Esophagus (tissue), 2 donors: Measurements from ENCODE around the gene SPDYE1. TPM values are rescaled to one million over a fixed set of nuclear protein-coding genes. Genes with fewer than 3 reads are reported as not detected.
"Not testable (repeated sequence)": the region's sequence is repeated elsewhere in the genome, so short reads cannot be mapped to it uniquely, and the experiment has no call there.

Source experiments
- H3K27ac ChIP-seq, 2 donors: one replicate each; pipeline ENCODE4 v1.5.1; 2013; ENCODE audit warnings: low read depth in 2 of 2, mild to moderate bottlenecking in 2 of 2, inconsistent platforms in 1 of 2, low read length in 1 of 2, moderate library complexity in 1 of 2
- H3K27me3 ChIP-seq, 2 donors: one replicate each; pipeline ENCODE4 v1.6.1; 2013; ENCODE audit warnings: low read length in 2 of 2, control low read depth in 1 of 2, mild to moderate bottlenecking in 1 of 2; ENCODE audit not compliant: insufficient read depth in 2 of 2, control insufficient read depth in 1 of 2
- H3K36me3 ChIP-seq, 2 donors: one replicate each; pipeline ENCODE4 v1.6.1; 2013; ENCODE audit warnings: low read length in 1 of 2; ENCODE audit not compliant: control insufficient read depth in 2 of 2, insufficient read depth in 2 of 2
- H3K4me1 ChIP-seq, 2 donors: one replicate each; pipeline ENCODE4 v1.6.1; 2013; ENCODE audit warnings: low read length in 1 of 2; ENCODE audit not compliant: control insufficient read depth in 2 of 2, insufficient read depth in 2 of 2
- H3K4me3 ChIP-seq, 2 donors: one replicate each; pipeline ENCODE4 v1.5.1; 2013; ENCODE audit warnings: low read length in 2 of 2, mild to moderate bottlenecking in 2 of 2, low read depth in 1 of 2, moderate library complexity in 1 of 2
- H3K9me3 ChIP-seq, 2 donors: one replicate each; pipeline ENCODE4 v1.6.1; 2013; ENCODE audit warnings: mild to moderate bottlenecking in 2 of 2, low read depth in 1 of 2, low read length in 1 of 2, moderate library complexity in 1 of 2; ENCODE audit not compliant: control insufficient read depth in 2 of 2, insufficient read depth in 1 of 2
- WGBS, 2 donors: extraction: QIAGEN DNeasy Blood & Tissue Kit; methylation state at CpG; one replicate each; pipeline ENCODE4 v1.1.7; 2013; 5-methylcytosine and 5-hydroxymethylcytosine counted together
- polyA plus RNA-seq, 2 donors: library from polyadenylated mRNA; stranded (reverse); fragments of 200-250 nt; gene quantifications; one replicate each; pipeline ENCODE4 v1.2.3, GENCODE V29; 2013
- donor health status: healthy with polysubstance abuse.
- donor health status: Bipolar disorder and iron deficiency.

SPDYE1 gene
- polyA plus RNA-seq, 2 donors: 0.01 TPM; not detected in 1

- 38 to 54% methylated on average over 11 to 12 of the region's 12 CpGs for WGBS, 2 donors
- peak overlapping the region; percentile 29 to 39 for H3K4me3 ChIP-seq
- H3K27ac ChIP-seq: peak overlapping the region; percentile 73 to 92
- H3K27me3 ChIP-seq, H3K4me1 ChIP-seq, H3K9me3 ChIP-seq, H3K36me3 ChIP-seq: not testable (repeated sequence)
These were observed 7.6 kb upstream of the SPDYE1 start for GRCh38 chr7:43990011-43990585.

GRCh38 chr7:43990829-43991228, 6.9 kb upstream of the SPDYE1 start:
- not testable (repeated sequence) for H3K27me3 ChIP-seq, H3K4me3 ChIP-seq, H3K9me3 ChIP-seq, H3K36me3 ChIP-seq, H3K4me1 ChIP-seq
- 80 to 84% methylated on average over 1 of the region's 1 CpG for WGBS, 2 donors
- peak overlapping the region in 1 of 2 donors; percentile 54 for H3K27ac ChIP-seq

GRCh38 chr7:43992896-43993295, 4.8 kb upstream of the SPDYE1 start:
- not testable (repeated sequence) for H3K36me3 ChIP-seq, H3K4me1 ChIP-seq, H3K4me3 ChIP-seq, H3K9me3 ChIP-seq, H3K27me3 ChIP-seq
- 59 to 60% methylated on average over 7 of the region's 7 CpGs for WGBS, 2 donors
- H3K27ac ChIP-seq: peak overlapping the region; percentile 77 to 85

GRCh38 chr7:43994681-43995080, 3.0 kb upstream of the SPDYE1 start:
- H3K27ac ChIP-seq, H3K9me3 ChIP-seq, H3K4me3 ChIP-seq, H3K4me1 ChIP-seq, H3K36me3 ChIP-seq, H3K27me3 ChIP-seq: not testable (repeated sequence)
- WGBS, 2 donors: 96 to 97% methylated on average over 6 of the region's 6 CpGs

GRCh38 chr7:44012081-44012480, 14.4 kb downstream of the SPDYE1 start:
- not testable (repeated sequence) for H3K27me3 ChIP-seq, H3K4me1 ChIP-seq, H3K36me3 ChIP-seq, H3K9me3 ChIP-seq, H3K27ac ChIP-seq, H3K4me3 ChIP-seq
- 79 to 85% methylated on average over 7 of the region's 8 CpGs for WGBS, 2 donors

- H3K9me3 ChIP-seq, H3K4me3 ChIP-seq, H3K27ac ChIP-seq, H3K36me3 ChIP-seq, H3K4me1 ChIP-seq, H3K27me3 ChIP-seq: not testable (repeated sequence)
- 89 to 96% methylated on average over 8 to 10 of the region's 12 CpGs for WGBS, 2 donors
These were observed 17.4 kb downstream of the SPDYE1 start for GRCh38 chr7:44015090-44015489.

GRCh38 chr7:44018857-44019807, 21.4 kb downstream of the SPDYE1 start:
- not testable (repeated sequence) for H3K27me3 ChIP-seq, H3K4me1 ChIP-seq, H3K36me3 ChIP-seq, H3K9me3 ChIP-seq
- Histone ChIP-seq H3K4me3 (peak overlapping the region; percentile 62 to 73), H3K27ac (peak overlapping the region; percentile 25 to 83)
- 1 to 3% methylated on average over 44 to 63 of the region's 63 CpGs for WGBS, 2 donors

- not testable (repeated sequence) for H3K27ac ChIP-seq
These were observed 22.1 kb downstream of the SPDYE1 start for GRCh38 chr7:44019825-44020224.

GRCh38 chr7:44022069-44022468, 24.4 kb downstream of the SPDYE1 start:
- H3K9me3 ChIP-seq, H3K27ac ChIP-seq, H3K4me3 ChIP-seq, H3K36me3 ChIP-seq, H3K4me1 ChIP-seq, H3K27me3 ChIP-seq: not testable (repeated sequence)
- 69 to 81% methylated on average over 6 of the region's 7 CpGs for WGBS, 2 donors

More at GRCh38 chr7:44019825-44020224, 22.1 kb downstream of the SPDYE1 start:
- WGBS, 2 donors: 66 to 73% methylated on average over 4 to 5 of the region's 6 CpGs
- H3K4me3 ChIP-seq, H3K27me3 ChIP-seq, H3K36me3 ChIP-seq, H3K4me1 ChIP-seq, H3K9me3 ChIP-seq: not testable (repeated sequence)
